Measurements from ENCODE around the gene TRAF3. TPM values are rescaled to one million over a fixed set of nuclear protein-coding genes. Genes with fewer than 3 reads are reported as not detected.

The TRAF3 gene
- total RNA-seq, 1 donor from 2014 or later, result 14.0 TPM

DNA sequence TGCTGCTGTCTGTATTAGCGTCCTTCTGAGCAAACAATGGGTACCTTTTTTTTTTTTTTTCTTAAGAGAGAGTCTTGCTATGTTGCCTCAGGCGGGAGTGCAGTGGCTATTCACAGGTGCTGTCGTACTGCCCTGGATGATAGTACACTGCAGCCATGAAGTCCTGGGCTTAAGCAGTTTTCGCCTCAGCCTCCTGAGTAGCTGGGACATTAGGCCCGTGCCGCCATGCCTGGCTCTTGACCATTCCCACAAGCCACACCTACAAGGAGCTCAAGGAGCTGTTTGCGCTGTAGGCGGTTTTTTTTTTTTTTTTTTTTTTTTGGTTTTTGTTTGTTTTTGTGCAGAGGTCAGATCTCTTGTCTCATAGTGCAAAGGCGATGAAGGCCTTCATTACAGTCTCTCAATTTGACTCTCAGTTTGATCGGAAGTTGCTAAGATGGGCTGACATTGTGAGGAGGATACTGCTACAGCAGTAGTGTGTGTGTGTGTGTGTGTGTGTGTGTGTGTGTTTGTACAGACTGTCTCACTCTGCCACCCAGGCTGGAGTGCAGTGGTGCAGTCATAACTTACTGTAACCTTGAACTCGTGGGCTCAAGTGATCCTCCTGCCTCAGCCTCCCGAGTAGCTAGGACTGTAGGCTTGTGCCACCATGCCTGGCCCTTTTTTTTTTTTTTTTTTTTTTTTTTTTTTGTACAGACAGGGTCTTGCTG lies 34.2 kb downstream of the TRAF3 start:
- Histone ChIP-seq H3K27me3 (no peaks in the 10 kb centered on the region), H3K4me3 (no peak overlapping the region), H3K4me1 (no peaks in the 10 kb centered on the region), H3K27ac (no peak overlapping the region), H3K9me3 (no peaks in the 10 kb centered on the region), H3K36me3 (no peaks in the 10 kb centered on the region)
- peak in 1 of 2 donors; percentile 32 for DNase-seq (ENCODE audit: extremely low spot score in 2 of 2)
- intact Hi-C loops (cut with DNase I), result no loop called here
- TF ChIP-seq, protein P1, sequence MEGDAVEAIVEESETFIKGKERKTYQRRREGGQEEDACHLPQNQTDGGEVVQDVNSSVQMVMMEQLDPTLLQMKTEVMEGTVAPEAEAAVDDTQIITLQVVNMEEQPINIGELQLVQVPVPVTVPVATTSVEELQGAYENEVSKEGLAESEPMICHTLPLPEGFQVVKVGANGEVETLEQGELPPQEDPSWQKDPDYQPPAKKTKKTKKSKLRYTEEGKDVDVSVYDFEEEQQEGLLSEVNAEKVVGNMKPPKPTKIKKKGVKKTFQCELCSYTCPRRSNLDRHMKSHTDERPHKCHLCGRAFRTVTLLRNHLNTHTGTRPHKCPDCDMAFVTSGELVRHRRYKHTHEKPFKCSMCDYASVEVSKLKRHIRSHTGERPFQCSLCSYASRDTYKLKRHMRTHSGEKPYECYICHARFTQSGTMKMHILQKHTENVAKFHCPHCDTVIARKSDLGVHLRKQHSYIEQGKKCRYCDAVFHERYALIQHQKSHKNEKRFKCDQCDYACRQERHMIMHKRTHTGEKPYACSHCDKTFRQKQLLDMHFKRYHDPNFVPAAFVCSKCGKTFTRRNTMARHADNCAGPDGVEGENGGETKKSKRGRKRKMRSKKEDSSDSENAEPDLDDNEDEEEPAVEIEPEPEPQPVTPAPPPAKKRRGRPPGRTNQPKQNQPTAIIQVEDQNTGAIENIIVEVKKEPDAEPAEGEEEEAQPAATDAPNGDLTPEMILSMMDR (IDR thresholded peaks at IDR 0.05), result no peak
- TF ChIP-seq POLR2A (IDR thresholded peaks at IDR 0.05) (no peak), POLR2AphosphoS5 (IDR thresholded peaks at IDR 0.05; ENCODE audit: insufficient read depth in 1 of 2, low read depth in 1 of 2) (no peak)

DNA sequence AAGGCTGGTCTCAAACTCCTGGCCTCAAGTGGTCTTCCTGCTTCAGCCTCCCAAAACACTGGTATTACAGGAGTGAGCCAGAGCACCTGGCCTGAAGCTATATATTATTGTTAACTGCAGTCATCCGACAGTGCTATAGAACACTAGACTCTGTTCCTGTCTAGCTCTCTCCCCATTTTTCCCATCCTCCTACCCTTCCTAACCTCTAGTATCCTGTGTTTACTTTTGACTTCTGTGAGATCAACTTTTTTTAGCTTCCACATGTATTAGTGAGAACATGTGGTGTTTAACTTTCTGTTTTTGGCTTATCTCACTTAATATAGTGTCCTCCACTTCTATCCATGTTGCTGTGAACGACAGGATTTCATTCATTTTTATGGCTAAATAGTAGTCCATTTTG lies 34.7 kb downstream of the TRAF3 start:
- DNase-seq (ENCODE audit: extremely low spot score in 2 of 2), result no peak
- H3K9me3 ChIP-seq, result no peaks in the 10 kb centered on the region
- no peak overlapping the region for H3K27ac ChIP-seq
- H3K4me1 ChIP-seq, result no peaks in the 10 kb centered on the region
- intact Hi-C loops (cut with DNase I), result no loop called here
- H3K27me3 ChIP-seq, result no peaks in the 10 kb centered on the region
- TF ChIP-seq POLR2AphosphoS5 (IDR thresholded peaks at IDR 0.05; ENCODE audit: insufficient read depth in 1 of 2, low read depth in 1 of 2), result no peak
- no peaks in the 10 kb centered on the region for H3K36me3 ChIP-seq
- H3K4me3 ChIP-seq, result no peak overlapping the region

DNA sequence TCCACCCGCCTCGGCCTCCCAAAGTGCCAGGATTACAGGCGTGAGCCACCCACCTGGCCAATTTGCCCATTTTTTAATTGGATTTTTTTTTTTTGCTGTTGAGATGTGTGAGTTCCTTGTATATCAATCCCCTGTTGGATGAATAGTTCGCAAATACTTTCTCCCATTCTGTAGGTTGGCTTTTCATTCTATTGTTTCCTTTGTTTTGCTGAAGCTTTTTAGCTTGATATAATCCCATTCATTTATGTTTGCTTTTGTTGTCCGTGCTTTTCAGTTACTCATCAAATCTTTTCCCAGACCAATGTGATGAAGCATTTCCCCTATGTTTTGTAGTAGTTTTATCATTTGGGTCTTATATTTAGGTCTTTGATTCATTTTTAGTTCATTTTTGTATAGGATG lies 36.4 kb downstream of the TRAF3 start:
- no peak for DNase-seq (ENCODE audit: extremely low spot score in 2 of 2)
- TF ChIP-seq, protein P1 (IDR thresholded peaks at IDR 0.05), result no peak
- no peak for TF ChIP-seq POLR2A (IDR thresholded peaks at IDR 0.05)
- TF ChIP-seq POLR2AphosphoS5 (IDR thresholded peaks at IDR 0.05; ENCODE audit: insufficient read depth in 1 of 2, low read depth in 1 of 2), result no peak
- no peak overlapping the region for H3K27ac ChIP-seq
- intact Hi-C loops (cut with DNase I), result no loop called here
- H3K4me3 ChIP-seq, result no peak overlapping the region
- no peaks in the 10 kb centered on the region for H3K9me3 ChIP-seq
- H3K4me1 ChIP-seq, result no peaks in the 10 kb centered on the region
- H3K27me3 ChIP-seq, result no peaks in the 10 kb centered on the region
- no peaks in the 10 kb centered on the region for H3K36me3 ChIP-seq

DNA sequence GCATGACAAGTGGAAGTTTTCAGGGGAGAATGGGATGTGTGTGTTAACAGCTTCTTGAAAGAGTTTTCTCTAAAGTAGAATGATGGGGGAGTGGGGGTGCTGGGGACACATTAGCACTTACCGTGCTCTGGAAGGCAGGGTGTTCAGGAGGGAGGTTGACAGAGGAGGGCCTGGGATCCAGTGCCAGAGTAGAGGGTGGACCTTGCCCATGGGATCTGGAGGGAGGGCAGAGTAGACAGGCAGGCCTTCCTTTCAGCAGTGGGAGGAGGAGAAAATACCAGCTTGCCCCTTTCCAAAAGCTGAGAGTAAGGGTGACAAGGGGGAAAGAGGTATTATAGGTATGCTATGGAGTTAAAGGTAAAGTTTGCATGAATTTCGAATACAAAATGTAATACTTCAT lies 40.1 kb downstream of the TRAF3 start:
- TF ChIP-seq POLR2AphosphoS5 (IDR thresholded peaks at IDR 0.05; ENCODE audit: insufficient read depth in 1 of 2, low read depth in 1 of 2) (no peak), POLR2A (IDR thresholded peaks at IDR 0.05) (no peak)
- TF ChIP-seq, protein P1 (IDR thresholded peaks at IDR 0.05), result no peak
- H3K4me1 ChIP-seq, result peaks cover 11% of the 10 kb centered on the region
- no peaks in the 10 kb centered on the region for H3K36me3 ChIP-seq
- DNase-seq (ENCODE audit: extremely low spot score in 2 of 2), result no peak
- H3K27me3 ChIP-seq, result no peaks in the 10 kb centered on the region
- no peak overlapping the region for H3K4me3 ChIP-seq
- intact Hi-C loops (cut with DNase I), result no loop called here
- no peaks in the 10 kb centered on the region for H3K9me3 ChIP-seq
- H3K27ac ChIP-seq, result no peak overlapping the region

DNA sequence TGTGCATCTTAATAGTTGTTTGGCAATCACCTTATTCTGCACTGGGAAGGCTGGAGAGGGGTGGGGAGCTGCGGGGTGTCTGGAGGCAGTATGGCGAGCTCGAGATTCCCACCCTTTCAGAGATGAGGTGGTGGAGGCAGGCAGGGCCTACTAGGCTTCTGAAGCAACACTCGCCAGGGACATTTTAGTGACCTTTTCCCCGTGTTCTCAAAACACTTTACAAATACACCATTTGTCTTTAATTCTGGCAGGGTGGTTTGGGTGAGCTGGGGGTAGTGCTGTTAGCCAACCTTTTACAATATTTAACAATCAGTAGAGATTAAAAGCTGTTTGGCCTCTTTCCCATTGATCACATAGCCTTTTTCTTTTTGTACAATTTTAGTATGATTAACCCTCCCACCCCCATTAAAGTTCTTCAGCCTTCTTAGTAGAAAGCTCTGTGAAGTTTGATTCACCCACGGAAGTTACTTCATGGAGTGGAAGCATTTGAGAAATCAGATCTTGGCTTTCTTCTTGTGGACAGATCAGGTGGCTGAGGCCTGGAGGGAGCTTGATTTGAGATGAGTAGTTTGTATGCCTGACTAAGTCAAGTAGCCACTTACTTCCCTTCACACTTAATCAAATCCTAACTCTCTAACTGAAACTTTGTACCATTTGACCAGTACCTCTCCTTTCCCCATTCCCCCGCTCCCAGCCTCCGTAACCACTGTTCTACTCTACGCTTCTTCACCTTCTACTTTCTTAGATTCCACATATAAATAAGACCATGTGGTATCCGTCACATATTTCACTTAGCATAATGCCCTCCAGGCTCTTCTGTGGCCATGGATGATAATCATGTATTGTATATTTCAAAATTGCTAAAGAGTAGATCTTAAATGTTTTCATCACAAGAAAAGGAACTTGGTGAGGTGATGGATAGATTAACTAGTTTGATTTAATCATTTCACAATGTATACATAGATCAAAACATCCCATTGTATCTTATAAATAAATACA lies 41.0 kb downstream of the TRAF3 start:
- Histone ChIP-seq H3K4me1 (peaks cover 11% of the 10 kb centered on the region), H3K9me3 (no peaks in the 10 kb centered on the region), H3K36me3 (no peaks in the 10 kb centered on the region), H3K27me3 (no peaks in the 10 kb centered on the region), H3K27ac (no peak overlapping the region), H3K4me3 (no peak overlapping the region)
- intact Hi-C loops (cut with DNase I), result no loop called here
- TF ChIP-seq, protein P1 (IDR thresholded peaks at IDR 0.05), result no peak
- TF ChIP-seq POLR2A (IDR thresholded peaks at IDR 0.05) (no peak), POLR2AphosphoS5 (IDR thresholded peaks at IDR 0.05; ENCODE audit: insufficient read depth in 1 of 2, low read depth in 1 of 2) (no peak)
- DNase-seq (ENCODE audit: extremely low spot score in 2 of 2), result no peak
